HPDE6-E6E7 (cell line): ENCODE measurements around the gene SFTA2.
"Not testable (repeated sequence)": the region's sequence is repeated elsewhere in the genome, so short reads cannot be mapped to it uniquely, and the experiment has no call there.

ENCODE experiments used
- DNase-seq: peaks from one replicate; pipeline ENCODE4 v3.0.0; 2011; ENCODE audit warnings: missing footprints; ENCODE audit errors: extremely low spot score

SFTA2 gene

DNA sequence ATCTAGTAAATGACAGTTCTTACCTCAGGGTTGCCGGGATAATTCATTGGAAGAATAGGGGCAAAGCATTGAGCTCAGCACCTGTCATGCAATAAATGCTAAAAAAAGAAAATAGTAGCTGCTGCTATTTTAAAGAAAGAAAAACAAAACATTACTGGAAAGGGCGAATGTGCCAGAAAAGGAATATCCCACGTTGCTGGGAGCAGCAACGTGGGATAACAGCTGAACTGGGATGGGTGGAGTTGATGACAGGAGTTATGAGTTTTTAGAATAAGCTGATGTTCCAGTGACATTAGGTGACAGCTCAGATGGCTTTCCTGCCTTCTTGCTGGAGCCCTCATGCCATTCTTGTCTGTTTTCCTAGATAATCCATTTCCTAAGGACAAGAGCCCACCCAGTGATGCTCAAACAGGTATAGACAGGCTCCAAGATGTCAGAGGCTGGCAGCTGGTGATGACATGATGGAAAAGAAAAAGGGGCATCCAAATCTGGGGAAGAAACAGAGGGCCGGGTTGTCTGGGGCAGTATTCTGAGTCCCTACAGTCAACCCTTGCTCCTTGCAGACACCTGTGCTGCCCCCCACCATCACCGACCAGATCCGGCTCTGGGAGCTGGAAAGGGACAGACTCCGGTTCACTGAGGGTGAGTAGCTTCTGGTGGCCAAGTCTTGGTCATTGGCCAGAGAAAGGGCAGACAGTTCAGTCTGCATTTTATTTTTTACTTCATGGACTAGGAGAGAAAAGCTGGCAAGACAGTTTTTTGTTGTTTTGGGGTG lies 19.0 kb downstream of the SFTA2 start:
- DNase-seq, result no peak

- not testable (repeated sequence) for DNase-seq
Observed at GRCh38 chr6:30910473-30910872, 21.5 kb downstream of the SFTA2 start.

- no peak for DNase-seq
Observed at GRCh38 chr6:30908700-30909099, 23.3 kb downstream of the SFTA2 start.

- DNase-seq, result peak; percentile 90
Observed at GRCh38 chr6:30907758-30908591, 24.0 kb downstream of the SFTA2 start, which contains the start of gene GTF2H4. Gene GTF2H4, plus strand, starts transcription at chr6:30908207.

GRCh38 chr6:30907290-30907757 lies 24.6 kb downstream of the SFTA2 start:
- DNase-seq, result not testable (repeated sequence)

- DNase-seq, result no peak
Observed at GRCh38 chr6:30903236-30903635, 28.7 kb downstream of the SFTA2 start.

DNA sequence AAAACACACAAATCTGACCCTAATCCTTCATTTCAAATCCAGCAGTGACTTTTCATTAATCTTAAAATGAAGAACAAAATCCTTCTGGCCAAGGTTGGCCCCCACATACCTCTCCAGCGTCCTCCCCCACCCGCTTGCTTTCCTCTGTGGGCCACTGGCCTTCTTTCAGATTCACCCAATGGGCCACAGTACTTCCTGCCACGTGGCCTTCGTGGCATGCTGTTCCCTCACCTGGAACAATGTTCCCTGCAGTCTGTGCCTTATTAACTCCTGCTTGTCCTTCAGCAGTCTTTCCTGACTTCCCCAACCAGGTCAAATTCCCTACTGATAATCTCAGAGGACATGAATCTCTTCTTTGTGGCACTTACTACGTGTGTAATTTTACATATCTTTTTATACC lies 29.3 kb downstream of the SFTA2 start:
- DNase-seq, result no peak

DNA sequence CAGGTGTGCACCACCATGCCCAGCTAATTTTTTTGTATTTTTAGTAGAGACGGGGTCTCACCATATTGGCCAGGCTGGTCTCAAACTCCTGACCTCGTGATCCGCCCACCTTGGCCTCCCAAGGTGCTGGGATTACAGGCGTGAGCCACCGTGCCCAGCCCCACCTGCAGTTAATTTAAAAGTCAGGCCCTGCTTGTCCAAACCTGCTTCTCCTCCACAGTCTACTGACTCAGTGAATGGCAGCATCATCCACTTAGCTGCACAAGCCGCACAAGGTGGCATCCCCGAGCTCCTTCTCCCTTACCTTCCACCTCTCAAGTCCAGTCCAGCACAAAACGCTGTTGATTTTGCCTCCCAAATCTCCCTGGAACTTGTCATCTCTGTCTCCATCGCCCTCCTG lies 29.8 kb downstream of the SFTA2 start:
- DNase-seq, result not testable (repeated sequence)

GRCh38 chr6:30901436-30901835 lies 30.5 kb downstream of the SFTA2 start:
- no peak for DNase-seq

DNA sequence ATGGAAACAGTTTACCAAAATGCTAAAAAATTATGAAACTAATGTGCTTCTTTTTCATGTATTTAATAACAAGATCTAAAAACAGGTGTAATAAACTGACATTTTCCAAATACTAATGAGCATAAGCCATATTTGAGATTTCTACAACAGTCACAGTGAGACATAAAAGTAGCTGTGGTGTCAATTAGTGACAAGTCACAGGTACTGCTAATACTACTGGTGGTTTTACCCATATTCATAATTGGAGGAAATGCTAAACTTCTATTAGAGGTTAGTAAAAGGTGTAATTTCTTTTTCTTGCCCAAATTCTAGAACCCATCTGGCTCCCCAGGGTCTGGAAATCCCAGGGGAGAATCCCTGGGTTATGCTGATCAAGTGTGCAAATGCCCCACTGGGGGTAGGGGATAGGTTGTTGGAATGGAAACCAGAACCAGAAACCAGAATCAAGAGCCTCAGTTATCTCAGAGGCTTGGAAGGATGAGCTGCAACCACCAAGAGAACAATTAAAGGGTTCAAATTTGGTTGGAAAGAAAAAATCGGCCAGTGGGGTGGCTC lies 31.0 kb downstream of the SFTA2 start:
- DNase-seq, result no peak

DNA sequence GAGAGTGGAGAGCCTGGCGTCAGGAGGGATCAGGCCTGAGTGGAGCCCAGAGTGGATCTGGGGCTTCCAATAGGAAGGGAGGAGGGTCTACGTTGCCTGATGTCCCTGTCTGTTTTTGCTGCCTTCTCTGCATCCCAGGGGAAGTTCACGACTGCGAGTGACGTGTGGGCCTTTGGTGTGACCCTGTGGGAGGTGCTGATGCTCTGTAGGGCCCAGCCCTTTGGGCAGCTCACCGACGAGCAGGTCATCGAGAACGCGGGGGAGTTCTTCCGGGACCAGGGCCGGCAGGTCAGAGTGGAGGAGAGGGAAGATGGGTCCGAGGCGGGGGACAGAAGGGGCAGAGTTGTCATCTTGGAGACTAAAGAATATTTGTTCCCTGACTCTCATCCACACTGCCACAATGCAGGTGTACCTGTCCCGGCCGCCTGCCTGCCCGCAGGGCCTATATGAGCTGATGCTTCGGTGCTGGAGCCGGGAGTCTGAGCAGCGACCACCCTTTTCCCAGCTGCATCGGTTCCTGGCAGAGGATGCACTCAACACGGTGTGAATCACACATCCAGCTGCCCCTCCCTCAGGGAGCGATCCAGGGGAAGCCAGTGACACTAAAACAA lies 33.1 kb downstream of the SFTA2 start:
- DNase-seq, result no peak

DNA sequence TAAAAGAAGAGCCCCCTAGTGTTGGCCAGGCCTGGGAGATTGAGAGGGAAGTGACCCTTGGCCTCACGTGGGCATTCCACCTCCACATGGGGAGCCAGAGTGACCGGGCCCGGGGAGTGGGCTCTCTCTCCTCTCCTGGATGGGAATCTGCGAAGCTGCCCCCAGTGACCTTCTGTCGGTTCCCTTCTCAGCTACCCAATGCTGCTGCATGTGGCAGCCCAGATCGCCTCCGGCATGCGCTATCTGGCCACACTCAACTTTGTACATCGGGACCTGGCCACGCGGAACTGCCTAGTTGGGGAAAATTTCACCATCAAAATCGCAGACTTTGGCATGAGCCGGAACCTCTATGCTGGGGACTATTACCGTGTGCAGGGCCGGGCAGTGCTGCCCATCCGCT lies 34.1 kb downstream of the SFTA2 start:
- DNase-seq, result no peak

- DNase-seq, result no peak
Observed at GRCh38 chr6:30896541-30896940, 35.4 kb downstream of the SFTA2 start.

DNA sequence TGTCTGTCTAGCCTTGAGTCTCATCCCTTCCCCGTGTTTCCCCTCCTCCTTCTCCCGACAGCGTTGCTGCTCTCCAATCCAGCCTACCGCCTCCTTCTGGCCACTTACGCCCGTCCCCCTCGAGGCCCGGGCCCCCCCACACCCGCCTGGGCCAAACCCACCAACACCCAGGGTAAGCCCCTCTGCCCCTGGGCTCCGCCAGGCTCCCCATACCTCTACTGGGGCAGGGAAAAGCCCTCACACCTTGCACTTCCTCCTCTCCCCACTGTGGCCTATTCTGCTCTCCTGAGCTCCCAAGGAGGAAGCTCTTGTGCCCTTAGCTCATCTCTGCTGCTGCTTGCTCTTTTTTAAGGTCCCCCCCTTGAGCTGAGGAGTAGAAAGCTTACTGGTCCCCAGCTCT lies 36.6 kb downstream of the SFTA2 start:
- DNase-seq, result no peak

DNA sequence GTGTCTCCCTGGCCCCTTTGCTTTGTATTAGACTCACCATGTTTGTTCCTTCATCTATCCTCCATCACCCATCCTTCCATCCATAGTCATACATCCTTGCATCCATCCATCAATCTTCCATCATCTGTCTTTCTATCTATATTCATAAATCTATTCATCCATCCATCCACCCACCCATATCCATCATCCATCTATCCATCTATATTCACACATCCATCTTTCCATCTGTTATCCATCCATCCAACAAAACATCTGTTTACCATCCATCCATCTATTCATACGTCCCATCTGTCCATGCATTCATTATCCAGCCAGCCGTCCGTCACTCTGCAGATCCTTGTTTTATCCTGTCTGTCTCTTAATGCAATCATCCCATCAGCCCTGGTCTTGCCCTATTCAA lies 37.0 kb downstream of the SFTA2 start:
- no peak for DNase-seq

DNA sequence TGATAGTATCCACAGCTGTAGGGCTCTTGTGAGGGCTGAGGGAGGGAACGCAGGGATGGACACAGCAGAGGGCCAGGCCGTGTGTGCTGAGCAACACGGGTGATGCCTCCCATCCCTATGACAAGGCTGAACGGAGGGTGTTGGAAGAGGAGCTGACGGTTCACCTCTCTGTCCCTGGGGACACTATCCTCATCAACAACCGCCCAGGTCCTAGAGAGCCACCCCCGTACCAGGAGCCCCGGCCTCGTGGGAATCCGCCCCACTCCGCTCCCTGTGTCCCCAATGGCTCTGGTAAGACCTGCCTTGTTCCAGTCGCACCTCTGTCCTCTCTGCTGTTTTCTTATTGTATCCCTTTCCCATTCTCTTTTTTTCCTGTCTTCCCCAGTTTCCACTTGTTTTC lies 37.6 kb downstream of the SFTA2 start:
- DNase-seq, result no peak

DNA sequence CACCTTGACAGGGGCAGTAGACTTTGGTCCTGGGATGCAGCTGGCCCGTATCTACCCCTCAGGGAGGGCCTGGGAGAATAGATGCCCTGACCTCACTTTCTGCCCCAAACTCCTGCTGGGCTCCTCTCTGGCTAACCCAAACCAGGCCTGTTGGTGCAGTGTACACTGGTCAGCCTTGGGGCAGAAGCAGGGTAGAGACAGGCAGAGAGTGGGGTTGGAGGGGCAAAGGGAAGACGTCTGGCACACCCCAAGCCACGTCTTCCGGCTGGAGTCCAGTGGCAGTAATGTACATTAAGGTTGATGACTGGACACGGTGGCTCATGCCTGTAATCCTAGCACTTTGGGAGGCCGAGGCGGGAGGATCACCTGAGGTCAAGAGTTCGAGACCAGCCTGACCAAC lies 38.3 kb downstream of the SFTA2 start:
- no peak for DNase-seq

DNA sequence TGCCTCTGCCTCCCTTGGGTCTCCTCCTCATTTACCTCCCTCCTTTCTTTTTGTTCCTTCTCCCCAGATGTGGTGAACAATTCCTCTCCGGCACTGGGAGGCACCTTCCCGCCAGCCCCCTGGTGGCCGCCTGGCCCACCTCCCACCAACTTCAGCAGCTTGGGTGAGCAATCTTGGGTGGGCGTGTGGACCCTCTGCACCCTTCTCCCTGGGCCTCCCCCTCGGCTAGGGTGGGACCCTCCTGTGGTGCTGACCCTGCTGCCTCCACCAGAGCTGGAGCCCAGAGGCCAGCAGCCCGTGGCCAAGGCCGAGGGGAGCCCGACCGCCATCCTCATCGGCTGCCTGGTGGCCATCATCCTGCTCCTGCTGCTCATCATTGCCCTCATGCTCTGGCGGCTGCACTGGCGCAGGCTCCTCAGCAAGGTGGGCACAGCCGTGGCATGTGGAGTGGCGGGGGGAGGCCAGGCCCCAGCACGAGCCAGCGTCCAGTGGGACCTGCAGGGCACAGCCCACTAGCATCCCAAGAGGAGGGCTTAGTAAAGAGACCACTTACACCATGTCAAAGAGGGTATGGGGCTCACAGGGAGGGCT lies 38.9 kb downstream of the SFTA2 start:
- no peak for DNase-seq

DNA sequence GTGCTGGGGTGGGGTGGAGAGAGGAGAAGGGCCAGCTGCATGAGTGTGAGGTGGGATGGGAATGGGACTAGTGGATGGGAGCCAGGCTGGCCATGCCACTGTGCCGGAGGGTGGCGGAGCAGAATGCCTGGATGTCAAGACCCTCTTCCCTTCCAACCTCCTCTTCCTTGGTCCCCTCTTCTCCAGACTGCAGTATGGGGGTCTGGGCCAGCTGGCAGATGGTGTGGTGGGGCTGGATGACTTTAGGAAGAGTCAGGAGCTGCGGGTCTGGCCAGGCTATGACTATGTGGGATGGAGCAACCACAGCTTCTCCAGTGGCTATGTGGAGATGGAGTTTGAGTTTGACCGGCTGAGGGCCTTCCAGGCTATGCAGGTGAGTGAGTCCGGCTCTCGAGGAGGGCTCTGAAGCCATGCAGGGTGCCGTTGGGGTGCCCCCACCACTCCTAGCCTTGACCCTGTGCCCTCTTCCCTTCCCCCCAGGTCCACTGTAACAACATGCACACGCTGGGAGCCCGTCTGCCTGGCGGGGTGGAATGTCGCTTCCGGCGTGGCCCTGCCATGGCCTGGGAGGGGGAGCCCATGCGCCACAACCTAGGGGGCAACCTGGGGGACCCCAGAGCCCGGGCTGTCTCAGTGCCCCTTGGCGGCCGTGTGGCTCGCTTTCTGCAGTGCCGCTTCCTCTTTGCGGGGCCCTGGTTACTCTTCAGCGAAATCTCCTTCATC lies 40.0 kb downstream of the SFTA2 start:
- DNase-seq, result no peak

- no peak for DNase-seq
Observed at GRCh38 chr6:30891450-30891723, 40.6 kb downstream of the SFTA2 start.
